Upper lobe of left lung (tissue), 6 donors: ENCODE measurements around the gene USP15. TPM values are rescaled to one million over a fixed set of nuclear protein-coding genes. Genes with fewer than 3 reads are reported as not detected.

Source experiments
- ATAC-seq, 2 donors: fragments of 200-7000 bp; cut with Tn5 transposase; one replicate each; pipeline ENCODE4 v1.9.1; 2022; ENCODE audit warnings: mild to moderate bottlenecking in 2 of 2, moderate library complexity in 2 of 2; ENCODE audit not compliant: low FRiP score in 2 of 2
- DNase-seq, 2 donors: peaks; one replicate each; pipeline ENCODE4 v3.0.0-alpha.2; 2019 to 2020
- H3K27ac ChIP-seq, 4 donors: fragments of 200-600 bp; sonication (generic); one replicate each; pipeline ENCODE4 v1.5.1; 2016 to 2019
- H3K27me3 ChIP-seq, 4 donors: fragments of 200-600 bp; sonication (generic); one replicate each; pipeline ENCODE4 v1.5.1; 2017 to 2019
- H3K36me3 ChIP-seq, 4 donors: fragments of 200-600 bp; sonication (generic); one replicate each; pipeline ENCODE4 v1.5.1; 2016 to 2019
- H3K4me1 ChIP-seq, 4 donors: fragments of 200-600 bp; sonication (generic); one replicate each; pipeline ENCODE4 v1.5.1; 2018 to 2019
- H3K4me3 ChIP-seq, 4 donors: fragments of 200-600 bp; sonication (generic); one replicate each; pipeline ENCODE4 v1.5.1; 2017 to 2019; ENCODE audit warnings: mild to moderate bottlenecking in 2 of 4, moderate library complexity in 1 of 4
- H3K9me3 ChIP-seq, 4 donors: fragments of 200-600 bp; sonication (generic); one replicate each; pipeline ENCODE4 v1.5.1; 2018 to 2019
- EP300 ChIP-seq, 4 donors: sonication (generic); formaldehyde crosslinking; IDR thresholded peaks; one replicate each; pipeline ENCODE4 v1.5.1; 2017; ENCODE audit warnings: antibody characterized with exemption in 4 of 4, control low read depth in 2 of 4
- POLR2A ChIP-seq, 4 donors: fragments of 450-650 bp; IDR thresholded peaks; one replicate each; pipeline ENCODE4 v1.5.1; 2016 to 2017; ENCODE audit warnings: antibody characterized with exemption in 4 of 4, mild to moderate bottlenecking in 2 of 4
- POLR2AphosphoS5 ChIP-seq, 2 donors: sonication (generic); formaldehyde crosslinking; IDR thresholded peaks; one replicate each; pipeline ENCODE4 v1.5.1; 2017; ENCODE audit warnings: antibody characterized with exemption in 2 of 2
- WGBS, 2 donors: methylation state at CpG; one replicate each; pipeline ENCODE4 v1.1.5; 2017 to 2018; 5-methylcytosine and 5-hydroxymethylcytosine counted together
- total RNA-seq, 6 donors: library from RNA; depleted of rRNA in 4 of 6; stranded (reverse); fragments of >200 nt in 4 of 6; gene quantifications; one replicate each; pipeline versions ENCODE4 v1.1.0 to v1.2.1, GENCODE V29; 2016 to 2021
- TF ChIP-seq, protein P1 (sequence below), 6 experiments: fragments of 450-650 bp in 4 of 6; fragments of 200-600 bp in 2 of 6; sonication (generic) in 2 of 6; IDR thresholded peaks; one replicate each; pipeline ENCODE4 v1.5.1; 2016 to 2019; ENCODE audit warnings: antibody characterized with exemption in 6 of 6
- donor health status: DM: no; HTN: no; CAD: no; lungs with moderate emphysema.
- donor health status: DM: no; HTN: yes; CAD: no; lungs with severe emphysema.

Gene USP15
- total RNA-seq, 6 donors from 2014 or later: 66.5 to 239 (median 81.2) TPM

DNA sequence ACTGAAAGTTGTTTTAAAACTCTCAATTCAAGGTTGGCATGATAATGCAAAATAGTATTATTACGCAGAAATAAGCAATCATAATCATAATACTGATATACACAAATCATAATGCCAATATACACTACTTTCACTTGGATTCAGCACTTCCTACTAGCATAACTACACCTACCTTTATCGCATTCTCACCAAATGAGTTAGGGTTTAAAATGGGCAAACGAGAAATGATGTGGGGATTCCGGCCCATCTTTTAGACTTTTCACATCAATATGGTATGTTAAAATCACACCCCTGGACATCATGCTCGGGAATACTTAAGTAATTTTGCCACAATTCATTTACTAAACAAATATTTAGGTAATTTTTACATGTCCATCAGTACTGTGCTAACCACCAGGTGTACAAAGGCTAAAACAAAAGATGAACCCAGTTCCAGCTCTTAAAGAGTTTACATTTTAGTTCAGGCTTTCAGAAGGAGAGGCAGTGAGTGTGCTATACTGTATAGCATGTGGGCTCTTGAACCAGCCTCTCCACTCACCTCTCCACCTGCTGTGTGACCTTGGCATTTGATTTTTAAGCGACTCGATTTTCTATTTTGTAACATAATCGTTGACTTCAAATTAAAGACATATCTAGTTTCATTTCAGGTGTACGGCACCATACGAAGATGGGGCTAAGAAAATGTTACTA, 1.1 kb upstream of the USP15 start:
- TF ChIP-seq, protein P1, sequence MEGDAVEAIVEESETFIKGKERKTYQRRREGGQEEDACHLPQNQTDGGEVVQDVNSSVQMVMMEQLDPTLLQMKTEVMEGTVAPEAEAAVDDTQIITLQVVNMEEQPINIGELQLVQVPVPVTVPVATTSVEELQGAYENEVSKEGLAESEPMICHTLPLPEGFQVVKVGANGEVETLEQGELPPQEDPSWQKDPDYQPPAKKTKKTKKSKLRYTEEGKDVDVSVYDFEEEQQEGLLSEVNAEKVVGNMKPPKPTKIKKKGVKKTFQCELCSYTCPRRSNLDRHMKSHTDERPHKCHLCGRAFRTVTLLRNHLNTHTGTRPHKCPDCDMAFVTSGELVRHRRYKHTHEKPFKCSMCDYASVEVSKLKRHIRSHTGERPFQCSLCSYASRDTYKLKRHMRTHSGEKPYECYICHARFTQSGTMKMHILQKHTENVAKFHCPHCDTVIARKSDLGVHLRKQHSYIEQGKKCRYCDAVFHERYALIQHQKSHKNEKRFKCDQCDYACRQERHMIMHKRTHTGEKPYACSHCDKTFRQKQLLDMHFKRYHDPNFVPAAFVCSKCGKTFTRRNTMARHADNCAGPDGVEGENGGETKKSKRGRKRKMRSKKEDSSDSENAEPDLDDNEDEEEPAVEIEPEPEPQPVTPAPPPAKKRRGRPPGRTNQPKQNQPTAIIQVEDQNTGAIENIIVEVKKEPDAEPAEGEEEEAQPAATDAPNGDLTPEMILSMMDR (IDR thresholded peaks at IDR 0.05): no peak
- TF ChIP-seq POLR2A (IDR thresholded peaks at IDR 0.05) (no peak), EP300 (IDR thresholded peaks at IDR 0.05) (no peak), POLR2AphosphoS5 (IDR thresholded peaks at IDR 0.05) (no peak)
- no peaks in the 10 kb centered on the region for H3K36me3 ChIP-seq
- no peaks in the 10 kb centered on the region for H3K9me3 ChIP-seq
- ATAC-seq (no peak), DNase-seq (no peak)
- 26 to 27% methylated on average over 10 of the region's 10 CpGs for WGBS, 2 donors
- no peaks in the 10 kb centered on the region for H3K27me3 ChIP-seq
- H3K4me1 ChIP-seq: peaks cover 27 to 46% (median 36%) of the 10 kb centered on the region in 4 donors
- H3K27ac ChIP-seq: peak overlapping the region; percentile 94 to 99 (median 97)
- peak overlapping the region; percentile 20 to 97 (median 84) for H3K4me3 ChIP-seq

GRCh38 chr12:62259631-62259992, 592 bp upstream of the USP15 start:
- TF ChIP-seq EP300 (IDR thresholded peaks at IDR 0.05): no peak
- no peak for TF ChIP-seq POLR2AphosphoS5 (IDR thresholded peaks at IDR 0.05)
- TF ChIP-seq, protein P1 (IDR thresholded peaks at IDR 0.05): no peak
- TF ChIP-seq POLR2A (IDR thresholded peaks at IDR 0.05): peak in 1 of 4 donors; percentile 29
- Histone ChIP-seq H3K4me1 (peaks cover 30 to 52% (median 41%) of the 10 kb centered on the region in 4 donors), H3K9me3 (no peaks in the 10 kb centered on the region), H3K36me3 (no peaks in the 10 kb centered on the region), H3K27ac (peak overlapping the region; percentile 94 to 99 (median 97)), H3K27me3 (no peaks in the 10 kb centered on the region), H3K4me3 (peak overlapping the region; percentile 20 to 97 (median 84))
- ATAC-seq (peak; percentile 42 to 59), DNase-seq (no peak)
- WGBS, 2 donors: 0% methylated on average over 14 to 15 of the region's 15 CpGs

DNA sequence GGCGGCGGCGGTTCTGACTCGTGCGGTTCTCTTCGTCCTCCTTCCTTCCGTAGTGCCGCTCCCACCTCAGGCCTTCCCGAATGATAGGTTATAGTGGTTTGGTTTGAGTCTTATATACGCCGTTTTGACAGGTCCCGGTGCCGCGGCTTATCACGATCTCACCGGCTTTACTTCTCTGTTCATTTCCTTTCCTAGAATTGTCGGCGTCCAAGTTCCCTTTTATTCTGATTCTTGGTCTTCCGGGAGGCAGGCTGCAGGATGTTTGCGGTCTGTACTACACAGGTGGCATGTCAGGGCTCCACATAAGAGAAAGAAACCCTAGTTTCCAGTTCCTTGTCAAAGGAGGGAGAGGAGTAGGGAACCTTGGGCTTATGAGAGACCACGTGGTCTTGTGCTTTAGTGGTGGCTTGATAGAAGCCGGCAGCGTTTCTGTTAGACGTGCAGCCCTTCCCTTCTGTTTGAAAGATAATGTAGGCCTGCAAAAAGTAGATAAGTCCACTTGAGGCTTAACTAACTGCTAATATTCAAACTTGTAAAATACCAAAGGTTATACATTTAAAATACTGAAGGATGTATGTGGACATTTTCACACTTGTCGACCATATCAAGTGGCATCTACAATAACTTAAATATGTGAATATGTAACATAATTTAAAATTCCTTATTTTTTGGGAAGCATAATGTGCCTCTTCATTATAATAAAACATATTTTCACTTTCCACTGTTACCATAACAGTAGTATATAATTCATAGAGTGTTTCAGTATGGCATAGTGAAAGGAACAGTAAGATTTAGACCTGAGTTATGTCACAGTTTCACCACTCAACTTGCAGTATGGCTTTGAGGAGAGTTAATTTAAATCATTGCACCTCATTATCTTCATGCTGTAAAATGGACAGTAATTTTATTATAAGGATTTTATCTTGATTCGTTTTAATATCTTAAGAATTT, 804 bp downstream of the USP15 start:
- 2 to 4% methylated on average over 18 to 26 of the region's 26 CpGs for WGBS, 2 donors
- Histone ChIP-seq H3K4me3 (peak overlapping the region; percentile 60 to 97 (median 84)), H3K27ac (peak overlapping the region; percentile 94 to 99 (median 97)), H3K27me3 (no peaks in the 10 kb centered on the region), H3K9me3 (no peaks in the 10 kb centered on the region), H3K36me3 (no peaks in the 10 kb centered on the region), H3K4me1 (peaks cover 41 to 66% (median 51%) of the 10 kb centered on the region in 4 donors)
- TF ChIP-seq POLR2AphosphoS5 (IDR thresholded peaks at IDR 0.05): peak; percentile 36 to 65
- no peak for TF ChIP-seq POLR2A (IDR thresholded peaks at IDR 0.05)
- ATAC-seq (peak; percentile 73 to 82), DNase-seq (peak in 1 of 2 donors; percentile 68)

DNA sequence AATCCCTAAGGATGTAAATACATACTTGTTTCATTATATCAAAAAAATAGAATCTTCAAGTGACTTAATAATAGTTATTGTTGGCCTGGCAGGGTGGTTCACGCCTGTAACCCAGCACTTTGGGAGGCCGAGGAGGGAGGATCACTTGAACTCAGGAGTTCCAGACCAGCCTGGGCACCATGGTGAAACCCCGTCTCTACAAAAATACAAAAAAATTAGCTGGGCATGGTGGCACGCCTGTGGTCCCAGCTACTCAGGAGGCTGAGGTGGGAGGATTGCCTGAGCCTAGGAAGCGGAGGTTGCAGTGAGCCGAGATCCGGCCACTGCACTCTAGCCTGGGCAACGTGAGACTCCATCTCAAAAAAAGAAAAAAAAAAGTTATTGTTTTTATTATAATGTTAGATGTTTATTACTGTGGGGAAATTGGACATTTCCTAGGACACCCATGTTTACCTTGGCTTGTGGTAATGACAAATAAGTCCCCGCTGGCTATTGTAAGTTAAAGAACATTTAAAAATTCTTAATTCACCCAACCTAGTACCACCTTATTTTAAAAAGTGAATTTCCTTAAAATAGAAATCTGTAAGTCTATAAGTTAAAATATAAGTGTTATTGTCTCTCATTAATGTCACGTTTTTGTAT, 1.8 kb downstream of the USP15 start:
- TF ChIP-seq, protein P1 (IDR thresholded peaks at IDR 0.05): no peak
- TF ChIP-seq POLR2A (IDR thresholded peaks at IDR 0.05) (no peak), EP300 (IDR thresholded peaks at IDR 0.05) (no peak), POLR2AphosphoS5 (IDR thresholded peaks at IDR 0.05) (no peak)
- no peaks in the 10 kb centered on the region for H3K27me3 ChIP-seq
- H3K27ac ChIP-seq: peak overlapping the region in 2 of 4 donors; percentile 96 to 98
- ATAC-seq: no peak
- peaks cover 45 to 62% (median 54%) of the 10 kb centered on the region in 4 donors for H3K4me1 ChIP-seq
- WGBS, 2 donors: 65 to 76% methylated on average over 10 of the region's 10 CpGs
- DNase-seq: no peak
- H3K36me3 ChIP-seq: no peaks in the 10 kb centered on the region
- no peaks in the 10 kb centered on the region for H3K9me3 ChIP-seq
- H3K4me3 ChIP-seq: peak overlapping the region in 3 of 4 donors; percentile 8 to 97 (median 81)
